SK-N-SH (cell line): ENCODE measurements around the gene RAB4B.

Experiments used
- CTCF ChIP-seq: fragments of 200-600 bp; sonication (generic); IDR thresholded peaks from 2 replicates; pipeline ENCODE4 v1.6.1; 2017; ENCODE audit warnings: antibody characterized with exemption, mild to moderate bottlenecking, moderate library complexity
- FOXM1 ChIP-seq: IDR thresholded peaks from 2 replicates; pipeline ENCODE4 v1.4.0; 2012; ENCODE audit warnings: low read depth, mild to moderate bottlenecking
- POLR2AphosphoS5 ChIP-seq: IDR thresholded peaks from 2 replicates; pipeline ENCODE4 v1.6.1; 2012; ENCODE audit warnings: low read depth, low read length
- RXRA ChIP-seq: IDR thresholded peaks from 2 replicates; pipeline ENCODE4 v1.4.0; 2012; ENCODE audit warnings: low read depth, mild to moderate bottlenecking, borderline replicate concordance
- SMC3 ChIP-seq: IDR thresholded peaks from 2 replicates; pipeline ENCODE4 v1.6.1; 2012; ENCODE audit warnings: low read depth, low read length, improper control_type of control experiment
- TF ChIP-seq, protein P1 (sequence below): IDR thresholded peaks from 2 replicates; pipeline ENCODE4 v1.6.1; 2012; ENCODE audit warnings: mild to moderate bottlenecking, low read depth, low read length, moderate library complexity

GRCh38 chr19:40737102-40737644, 40.9 kb upstream of the RAB4B start:
- TF ChIP-seq CTCF = no peak
- no peak for TF ChIP-seq RXRA
- TF ChIP-seq FOXM1 = no peak
- TF ChIP-seq POLR2AphosphoS5 = no peak
- TF ChIP-seq, protein P1, sequence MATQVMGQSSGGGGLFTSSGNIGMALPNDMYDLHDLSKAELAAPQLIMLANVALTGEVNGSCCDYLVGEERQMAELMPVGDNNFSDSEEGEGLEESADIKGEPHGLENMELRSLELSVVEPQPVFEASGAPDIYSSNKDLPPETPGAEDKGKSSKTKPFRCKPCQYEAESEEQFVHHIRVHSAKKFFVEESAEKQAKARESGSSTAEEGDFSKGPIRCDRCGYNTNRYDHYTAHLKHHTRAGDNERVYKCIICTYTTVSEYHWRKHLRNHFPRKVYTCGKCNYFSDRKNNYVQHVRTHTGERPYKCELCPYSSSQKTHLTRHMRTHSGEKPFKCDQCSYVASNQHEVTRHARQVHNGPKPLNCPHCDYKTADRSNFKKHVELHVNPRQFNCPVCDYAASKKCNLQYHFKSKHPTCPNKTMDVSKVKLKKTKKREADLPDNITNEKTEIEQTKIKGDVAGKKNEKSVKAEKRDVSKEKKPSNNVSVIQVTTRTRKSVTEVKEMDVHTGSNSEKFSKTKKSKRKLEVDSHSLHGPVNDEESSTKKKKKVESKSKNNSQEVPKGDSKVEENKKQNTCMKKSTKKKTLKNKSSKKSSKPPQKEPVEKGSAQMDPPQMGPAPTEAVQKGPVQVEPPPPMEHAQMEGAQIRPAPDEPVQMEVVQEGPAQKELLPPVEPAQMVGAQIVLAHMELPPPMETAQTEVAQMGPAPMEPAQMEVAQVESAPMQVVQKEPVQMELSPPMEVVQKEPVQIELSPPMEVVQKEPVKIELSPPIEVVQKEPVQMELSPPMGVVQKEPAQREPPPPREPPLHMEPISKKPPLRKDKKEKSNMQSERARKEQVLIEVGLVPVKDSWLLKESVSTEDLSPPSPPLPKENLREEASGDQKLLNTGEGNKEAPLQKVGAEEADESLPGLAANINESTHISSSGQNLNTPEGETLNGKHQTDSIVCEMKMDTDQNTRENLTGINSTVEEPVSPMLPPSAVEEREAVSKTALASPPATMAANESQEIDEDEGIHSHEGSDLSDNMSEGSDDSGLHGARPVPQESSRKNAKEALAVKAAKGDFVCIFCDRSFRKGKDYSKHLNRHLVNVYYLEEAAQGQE = no peak
- TF ChIP-seq SMC3 = no peak
